ENCODE data around the gene ZEB1. TPM values are rescaled to one million over a fixed set of nuclear protein-coding genes. Genes with fewer than 3 reads are reported as not detected.

Gene ZEB1
- polyA plus RNA-seq, 1 experiment: 154 TPM

DNA sequence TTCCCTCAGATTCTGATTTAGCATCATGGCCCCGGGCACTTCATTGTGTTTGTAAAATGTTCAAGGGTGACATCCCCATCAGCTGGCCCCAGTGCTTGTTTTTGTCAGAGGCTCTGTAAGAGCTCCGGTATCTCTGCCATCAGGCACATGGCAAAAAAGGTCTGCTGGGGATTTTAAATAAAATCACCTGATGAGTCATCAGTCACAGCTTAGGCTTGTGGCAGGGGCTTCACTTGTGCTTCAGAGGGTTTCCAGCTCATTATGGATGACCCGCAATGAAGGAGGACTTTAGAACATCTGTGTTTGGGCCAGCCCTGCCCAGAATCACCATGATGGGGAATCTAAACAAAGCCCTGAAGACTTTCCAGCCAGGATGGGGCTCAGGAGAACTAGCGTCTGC is 259.9 kb downstream of the ZEB1 start:
- ChIA-PET CTCF (no interaction called here), POLR2A (no interaction called here)
- DNase-seq (ENCODE audit: low read depth, low spot score): no peak

More for the DNA sequence above, 259.9 kb downstream of the ZEB1 start:
- Histone ChIP-seq H3K4me3 (ENCODE audit: low read depth, low read length) (no peak overlapping the region), H3K27ac (ENCODE audit: low read depth, low read length) (no peak overlapping the region), H3K9me3 (ENCODE audit: control insufficient read depth, insufficient read depth, low read length) (peaks cover 5% of the 10 kb centered on the region), H3K27me3 (ENCODE audit: control insufficient read depth, insufficient read depth, low read length) (no peaks in the 10 kb centered on the region)
- TF ChIP-seq, protein P1, sequence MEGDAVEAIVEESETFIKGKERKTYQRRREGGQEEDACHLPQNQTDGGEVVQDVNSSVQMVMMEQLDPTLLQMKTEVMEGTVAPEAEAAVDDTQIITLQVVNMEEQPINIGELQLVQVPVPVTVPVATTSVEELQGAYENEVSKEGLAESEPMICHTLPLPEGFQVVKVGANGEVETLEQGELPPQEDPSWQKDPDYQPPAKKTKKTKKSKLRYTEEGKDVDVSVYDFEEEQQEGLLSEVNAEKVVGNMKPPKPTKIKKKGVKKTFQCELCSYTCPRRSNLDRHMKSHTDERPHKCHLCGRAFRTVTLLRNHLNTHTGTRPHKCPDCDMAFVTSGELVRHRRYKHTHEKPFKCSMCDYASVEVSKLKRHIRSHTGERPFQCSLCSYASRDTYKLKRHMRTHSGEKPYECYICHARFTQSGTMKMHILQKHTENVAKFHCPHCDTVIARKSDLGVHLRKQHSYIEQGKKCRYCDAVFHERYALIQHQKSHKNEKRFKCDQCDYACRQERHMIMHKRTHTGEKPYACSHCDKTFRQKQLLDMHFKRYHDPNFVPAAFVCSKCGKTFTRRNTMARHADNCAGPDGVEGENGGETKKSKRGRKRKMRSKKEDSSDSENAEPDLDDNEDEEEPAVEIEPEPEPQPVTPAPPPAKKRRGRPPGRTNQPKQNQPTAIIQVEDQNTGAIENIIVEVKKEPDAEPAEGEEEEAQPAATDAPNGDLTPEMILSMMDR (IDR thresholded peaks at IDR 0.05; ENCODE audit: low read depth, low read length): no peak

Small RNA genes within 50 kb of the gene (small RNA-seq; reads per million reads assigned to genes)
- gene SPTLC1P1 (ENCODE audit: insufficient read length, low read depth): not detected
